LHCN-M2 (cell line): ENCODE data around the gene FBH1. TPM values are rescaled to one million over a fixed set of nuclear protein-coding genes. Genes with fewer than 3 reads are reported as not detected.
"Not testable (repeated sequence)": the region's sequence is repeated elsewhere in the genome, so short reads cannot be mapped to it uniquely, and the experiment has no call there.

Experiments used
- DNase-seq: peaks from one replicate; pipeline ENCODE4 v3.0.0-alpha.2; 2012; ENCODE audit warnings: low read depth
- total RNA-seq: library from RNA; depleted of rRNA; stranded (reverse); fragments of >200 nt; gene quantifications from 2 replicates; pipeline ENCODE4 v1.2.3, GENCODE V29; 2014

FBH1 gene
- total RNA-seq, 1 experiment from 2014 or later = 77.7 TPM

GRCh38 chr10:5902511-5903274 is 12.7 kb downstream of the FBH1 start:
- DNase-seq = no peak

GRCh38 chr10:5903563-5903962 is 13.5 kb downstream of the FBH1 start:
- no peak for DNase-seq

GRCh38 chr10:5904227-5904626 is 14.2 kb downstream of the FBH1 start:
- no peak for DNase-seq

- DNase-seq = peak; percentile 79
Measured at GRCh38 chr10:5905854-5906507, 15.9 kb downstream of the FBH1 start.

GRCh38 chr10:5906651-5907050 is 16.6 kb downstream of the FBH1 start:
- DNase-seq = peak; percentile 13

- not testable (repeated sequence) for DNase-seq
Measured at GRCh38 chr10:5908676-5909075, 18.6 kb downstream of the FBH1 start.

- peak; percentile 36 for DNase-seq
Measured at GRCh38 chr10:5910323-5911100, 20.5 kb downstream of the FBH1 start.

GRCh38 chr10:5911670-5912069 is 21.6 kb downstream of the FBH1 start:
- DNase-seq = no peak

GRCh38 chr10:5913736-5914135 is 23.7 kb downstream of the FBH1 start:
- DNase-seq = no peak

- no peak for DNase-seq
Measured at GRCh38 chr10:5915451-5915850, 25.4 kb downstream of the FBH1 start.

GRCh38 chr10:5917305-5917704 is 27.3 kb downstream of the FBH1 start:
- DNase-seq = no peak

- DNase-seq = no peak
Measured at GRCh38 chr10:5918763-5919162, 28.7 kb downstream of the FBH1 start.

- no peak for DNase-seq
Measured at GRCh38 chr10:5919568-5919967, 29.5 kb downstream of the FBH1 start.

- no peak for DNase-seq
Measured at GRCh38 chr10:5921746-5922145, 31.7 kb downstream of the FBH1 start.

- DNase-seq = no peak
Measured at GRCh38 chr10:5924889-5925288, 34.8 kb downstream of the FBH1 start.

- no peak for DNase-seq
Measured at GRCh38 chr10:5927306-5927705, 37.3 kb downstream of the FBH1 start.

- no peak for DNase-seq
Measured at GRCh38 chr10:5929442-5929841, 39.4 kb downstream of the FBH1 start.

GRCh38 chr10:5930272-5930671 is 40.2 kb downstream of the FBH1 start:
- DNase-seq = no peak

- no peak for DNase-seq
Measured at GRCh38 chr10:5932345-5932744, 42.3 kb downstream of the FBH1 start.

GRCh38 chr10:5933909-5934546 is 44.0 kb downstream of the FBH1 start:
- DNase-seq = no peak

- DNase-seq = no peak
Measured at GRCh38 chr10:5935628-5936027, 45.6 kb downstream of the FBH1 start.

- DNase-seq = no peak
Measured at GRCh38 chr10:5937016-5937415, 47.0 kb downstream of the FBH1 start.
